ENCODE results near the gene GALNT17.

GRCh38 chr7:71389976-71390375, 258.0 kb downstream of the GALNT17 start:
- TF ChIP-seq, protein P1, sequence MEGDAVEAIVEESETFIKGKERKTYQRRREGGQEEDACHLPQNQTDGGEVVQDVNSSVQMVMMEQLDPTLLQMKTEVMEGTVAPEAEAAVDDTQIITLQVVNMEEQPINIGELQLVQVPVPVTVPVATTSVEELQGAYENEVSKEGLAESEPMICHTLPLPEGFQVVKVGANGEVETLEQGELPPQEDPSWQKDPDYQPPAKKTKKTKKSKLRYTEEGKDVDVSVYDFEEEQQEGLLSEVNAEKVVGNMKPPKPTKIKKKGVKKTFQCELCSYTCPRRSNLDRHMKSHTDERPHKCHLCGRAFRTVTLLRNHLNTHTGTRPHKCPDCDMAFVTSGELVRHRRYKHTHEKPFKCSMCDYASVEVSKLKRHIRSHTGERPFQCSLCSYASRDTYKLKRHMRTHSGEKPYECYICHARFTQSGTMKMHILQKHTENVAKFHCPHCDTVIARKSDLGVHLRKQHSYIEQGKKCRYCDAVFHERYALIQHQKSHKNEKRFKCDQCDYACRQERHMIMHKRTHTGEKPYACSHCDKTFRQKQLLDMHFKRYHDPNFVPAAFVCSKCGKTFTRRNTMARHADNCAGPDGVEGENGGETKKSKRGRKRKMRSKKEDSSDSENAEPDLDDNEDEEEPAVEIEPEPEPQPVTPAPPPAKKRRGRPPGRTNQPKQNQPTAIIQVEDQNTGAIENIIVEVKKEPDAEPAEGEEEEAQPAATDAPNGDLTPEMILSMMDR (conservative IDR thresholded peaks at IDR 0.05; ENCODE audit: low read depth in 2 of 2), result no peak
- TF ChIP-seq POLR2AphosphoS5 (IDR thresholded peaks at IDR 0.05; ENCODE audit: low read depth), result no peak
- TF ChIP-seq, protein P2, sequence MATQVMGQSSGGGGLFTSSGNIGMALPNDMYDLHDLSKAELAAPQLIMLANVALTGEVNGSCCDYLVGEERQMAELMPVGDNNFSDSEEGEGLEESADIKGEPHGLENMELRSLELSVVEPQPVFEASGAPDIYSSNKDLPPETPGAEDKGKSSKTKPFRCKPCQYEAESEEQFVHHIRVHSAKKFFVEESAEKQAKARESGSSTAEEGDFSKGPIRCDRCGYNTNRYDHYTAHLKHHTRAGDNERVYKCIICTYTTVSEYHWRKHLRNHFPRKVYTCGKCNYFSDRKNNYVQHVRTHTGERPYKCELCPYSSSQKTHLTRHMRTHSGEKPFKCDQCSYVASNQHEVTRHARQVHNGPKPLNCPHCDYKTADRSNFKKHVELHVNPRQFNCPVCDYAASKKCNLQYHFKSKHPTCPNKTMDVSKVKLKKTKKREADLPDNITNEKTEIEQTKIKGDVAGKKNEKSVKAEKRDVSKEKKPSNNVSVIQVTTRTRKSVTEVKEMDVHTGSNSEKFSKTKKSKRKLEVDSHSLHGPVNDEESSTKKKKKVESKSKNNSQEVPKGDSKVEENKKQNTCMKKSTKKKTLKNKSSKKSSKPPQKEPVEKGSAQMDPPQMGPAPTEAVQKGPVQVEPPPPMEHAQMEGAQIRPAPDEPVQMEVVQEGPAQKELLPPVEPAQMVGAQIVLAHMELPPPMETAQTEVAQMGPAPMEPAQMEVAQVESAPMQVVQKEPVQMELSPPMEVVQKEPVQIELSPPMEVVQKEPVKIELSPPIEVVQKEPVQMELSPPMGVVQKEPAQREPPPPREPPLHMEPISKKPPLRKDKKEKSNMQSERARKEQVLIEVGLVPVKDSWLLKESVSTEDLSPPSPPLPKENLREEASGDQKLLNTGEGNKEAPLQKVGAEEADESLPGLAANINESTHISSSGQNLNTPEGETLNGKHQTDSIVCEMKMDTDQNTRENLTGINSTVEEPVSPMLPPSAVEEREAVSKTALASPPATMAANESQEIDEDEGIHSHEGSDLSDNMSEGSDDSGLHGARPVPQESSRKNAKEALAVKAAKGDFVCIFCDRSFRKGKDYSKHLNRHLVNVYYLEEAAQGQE (IDR thresholded peaks at IDR 0.05; ENCODE audit: unreplicated experiment), result no peak
- no peak for TF ChIP-seq JUNB (IDR thresholded peaks at IDR 0.05; ENCODE audit: unreplicated experiment)
- no peak for TF ChIP-seq EZH2 (IDR thresholded peaks at IDR 0.05; ENCODE audit: low read depth, unreplicated experiment)
- TF ChIP-seq CREB1 (CRISPR knock-in tag; IDR thresholded peaks at IDR 0.05; ENCODE audit: low read depth), result no peak
- no peak for TF ChIP-seq ZNF462 (CRISPR knock-in tag; IDR thresholded peaks at IDR 0.05)
- no peak for TF ChIP-seq ZNF114 (CRISPR knock-in tag; IDR thresholded peaks at IDR 0.05)
- TF ChIP-seq, protein P3, sequence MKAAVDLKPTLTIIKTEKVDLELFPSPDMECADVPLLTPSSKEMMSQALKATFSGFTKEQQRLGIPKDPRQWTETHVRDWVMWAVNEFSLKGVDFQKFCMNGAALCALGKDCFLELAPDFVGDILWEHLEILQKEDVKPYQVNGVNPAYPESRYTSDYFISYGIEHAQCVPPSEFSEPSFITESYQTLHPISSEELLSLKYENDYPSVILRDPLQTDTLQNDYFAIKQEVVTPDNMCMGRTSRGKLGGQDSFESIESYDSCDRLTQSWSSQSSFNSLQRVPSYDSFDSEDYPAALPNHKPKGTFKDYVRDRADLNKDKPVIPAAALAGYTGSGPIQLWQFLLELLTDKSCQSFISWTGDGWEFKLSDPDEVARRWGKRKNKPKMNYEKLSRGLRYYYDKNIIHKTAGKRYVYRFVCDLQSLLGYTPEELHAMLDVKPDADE (IDR thresholded peaks at IDR 0.05), result no peak
- TF ChIP-seq NANOG (IDR thresholded peaks at IDR 0.05; ENCODE audit: borderline replicate concordance), result no peak
- no peak for TF ChIP-seq STAT1 (IDR thresholded peaks at IDR 0.05; ENCODE audit: unreplicated experiment)
- no peak for TF ChIP-seq EZH2phosphoT487 (IDR thresholded peaks at IDR 0.05; ENCODE audit: unreplicated experiment)
- TF ChIP-seq ZNF331 (CRISPR knock-in tag; IDR thresholded peaks at IDR 0.05; ENCODE audit: low read depth), result no peak

Data from GM23338 (cell line).